Testis (tissue), 2 donors: ENCODE measurements around the gene PPP2R2C.

Source experiments
- CTCF ChIP-seq, 3 experiments: fragments of 450-650 bp in 2 of 3; fragments of 200-600 bp in 1 of 3; sonication (generic) in 1 of 3; IDR thresholded peaks; one replicate each; pipeline ENCODE4 v1.5.1; 2016 to 2019; ENCODE audit warnings: antibody characterized with exemption in 3 of 3, mild to moderate bottlenecking in 2 of 3, moderate library complexity in 1 of 3
- POLR2A ChIP-seq: fragments of 450-650 bp; IDR thresholded peaks from one replicate; pipeline ENCODE4 v1.6.1; 2017; ENCODE audit warnings: antibody characterized with exemption, mild to moderate bottlenecking, moderate library complexity

- TF ChIP-seq POLR2A (no peak), CTCF (IDR thresholded peaks at IDR 0.05) (no peak)
Observed at GRCh38 chr4:6497796-6498195, 25.4 kb upstream of the PPP2R2C start.
